Sigmoid colon (tissue), 7 donors: ENCODE results near the gene HCN3. TPM values are rescaled to one million over a fixed set of nuclear protein-coding genes. Genes with fewer than 3 reads are reported as not detected.

Source experiments
- DNase-seq: peaks from one replicate; pipeline ENCODE4 v3.0.0-alpha.2; 2019
- H3K27ac ChIP-seq, 4 donors: fragments of 200-600 bp; sonication (generic); one replicate each; pipeline ENCODE4 v1.5.1; 2016 to 2019; ENCODE audit warnings: mild to moderate bottlenecking in 1 of 4
- H3K27me3 ChIP-seq, 3 donors: fragments of 200-600 bp; sonication (generic); one replicate each; pipeline ENCODE4 v1.5.1; 2019; ENCODE audit warnings: mild to moderate bottlenecking in 1 of 3
- H3K36me3 ChIP-seq, 4 donors: fragments of 200-600 bp; sonication (generic); one replicate each; pipeline ENCODE4 v1.5.1; 2016 to 2019
- H3K4me1 ChIP-seq, 4 donors: fragments of 200-600 bp; sonication (generic); one replicate each; pipeline ENCODE4 v1.5.1; 2017 to 2019
- H3K4me3 ChIP-seq, 4 donors: fragments of 200-600 bp; sonication (generic); one replicate each; pipeline ENCODE4 v1.5.1; 2017 to 2019; ENCODE audit warnings: mild to moderate bottlenecking in 2 of 4, moderate library complexity in 1 of 4
- H3K9me3 ChIP-seq, 4 donors: fragments of 200-600 bp in 3 of 4; sonication (generic) in 3 of 4; one replicate each; pipeline versions ENCODE4 v1.5.1 to v1.6.1; 2013 to 2019
- EP300 ChIP-seq, 4 donors: sonication (generic); formaldehyde crosslinking; IDR thresholded peaks; one replicate each; pipeline ENCODE4 v1.6.1; 2017; ENCODE audit warnings: antibody characterized with exemption in 4 of 4
- POLR2A ChIP-seq, 2 donors: fragments of 450-650 bp; IDR thresholded peaks; one replicate each; pipeline ENCODE4 v1.6.1; 2016; ENCODE audit warnings: antibody characterized with exemption in 2 of 2, mild to moderate bottlenecking in 2 of 2, moderate library complexity in 2 of 2
- POLR2AphosphoS5 ChIP-seq, 4 donors: sonication (generic); formaldehyde crosslinking; IDR thresholded peaks; one replicate each; pipeline ENCODE4 v1.6.1; 2017; ENCODE audit warnings: antibody characterized with exemption in 4 of 4
- WGBS, 2 donors: extraction: QIAGEN DNeasy Blood & Tissue Kit; methylation state at CpG; one replicate each; pipeline ENCODE4 v1.1.7; 2013; 5-methylcytosine and 5-hydroxymethylcytosine counted together
- intact Hi-C: fragments of 100-400 bp; cut with DNase I; formaldehyde crosslinking; loops from one replicate; pipeline ENCODE4 v1.15.1; 2023
- polyA plus RNA-seq, 3 donors: library from polyadenylated mRNA; stranded (reverse); fragments of 200-250 nt; gene quantifications; one replicate each; pipeline ENCODE4 v1.2.3, GENCODE V29; 2013
- total RNA-seq, 4 donors: library from RNA; depleted of rRNA; stranded (reverse); fragments of >200 nt; gene quantifications; one replicate each; pipeline ENCODE4 v1.1.0, GENCODE V29; 2016
- TF ChIP-seq, protein P1 (sequence below), 4 experiments: fragments of 450-650 bp in 3 of 4; fragments of 200-600 bp in 1 of 4; IDR thresholded peaks; one replicate each; pipeline ENCODE4 v1.5.1; 2016 to 2019; ENCODE audit warnings: antibody characterized with exemption in 4 of 4, mild to moderate bottlenecking in 3 of 4, moderate library complexity in 2 of 4
- donor health status: healthy with polysubstance abuse.
- donor health status: Bipolar disorder and iron deficiency.
- donor health status: healthy.

The HCN3 gene
- total and polyA plus RNA-seq, 7 donors = 0.69 to 8.6 (median 2.1) TPM

DNA sequence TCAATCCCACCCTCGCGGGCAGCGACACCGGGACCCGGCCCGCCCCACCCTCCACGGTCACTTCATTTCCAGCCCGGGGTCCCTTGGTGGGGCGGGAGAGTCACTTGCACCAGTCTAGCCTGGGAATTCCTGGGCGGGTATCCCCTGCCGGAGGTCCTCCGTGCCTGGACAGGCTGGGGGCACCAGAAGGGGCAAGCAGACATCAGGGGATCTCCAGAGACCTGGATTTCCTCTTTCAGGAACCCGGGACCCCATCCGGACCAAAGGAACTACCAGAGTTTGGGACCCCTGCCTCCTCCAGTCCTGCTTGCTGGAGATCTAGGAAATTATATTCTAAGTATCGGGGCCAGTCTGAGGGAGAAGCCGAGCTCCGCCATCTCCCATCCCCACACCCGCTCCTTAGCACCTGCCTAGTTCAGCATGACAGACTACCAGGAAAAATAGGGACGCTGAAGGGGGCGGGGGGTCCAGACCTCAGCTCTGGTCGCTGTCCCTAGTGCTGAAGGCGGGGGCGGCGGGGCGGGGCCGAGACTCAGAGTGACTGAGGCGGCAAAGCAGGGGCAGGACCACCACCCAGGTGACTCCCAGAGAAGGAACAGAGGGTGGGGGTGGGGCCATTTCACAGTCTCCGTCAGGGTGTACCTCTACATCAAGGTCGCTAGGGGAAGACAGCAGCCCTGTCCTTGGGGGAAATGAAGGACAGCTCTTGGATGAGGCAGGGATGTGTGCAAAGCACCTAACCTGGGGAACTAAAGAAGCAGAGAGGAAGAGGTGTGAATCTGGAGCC lies 832 bp downstream of the HCN3 start:
- intact Hi-C loops = loop anchor here (1.0 to 5.0 kb wide), 3 partner anchors 29 to 314 kb away; no protein-coding TSS in a partner anchor
- peak; percentile 76 for DNase-seq

DNA sequence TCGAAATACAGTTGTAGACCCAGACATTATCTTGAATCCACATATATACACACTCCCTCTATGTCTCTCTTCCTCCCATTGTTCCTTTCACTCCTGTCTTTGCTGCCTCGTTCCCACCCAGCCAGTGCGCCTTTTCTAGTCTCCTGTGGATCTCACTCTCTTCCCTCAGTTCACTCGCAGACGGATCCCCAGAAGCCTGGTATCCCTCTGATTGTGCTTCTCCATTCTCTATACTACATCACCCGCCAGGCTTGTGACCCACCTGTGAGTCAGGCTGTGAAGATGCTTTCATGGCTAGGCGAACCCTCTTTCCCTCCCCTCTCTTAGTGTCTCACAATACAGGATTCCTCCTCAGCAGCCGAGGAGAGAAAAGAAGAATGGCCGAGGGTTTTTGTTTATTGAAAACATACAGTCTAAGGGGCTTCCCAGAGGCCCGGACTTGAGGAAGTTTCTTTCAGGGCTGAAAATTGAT lies 1.5 kb downstream of the HCN3 start:
- Histone ChIP-seq H3K4me1 (peaks cover 0 to 23% (median 18%) of the 10 kb centered on the region in 4 donors), H3K4me3 (no peak overlapping the region), H3K36me3 (no peaks in the 10 kb centered on the region), H3K27ac (no peak overlapping the region), H3K27me3 (no peaks in the 10 kb centered on the region), H3K9me3 (no peaks in the 10 kb centered on the region)
- TF ChIP-seq EP300 (IDR thresholded peaks at IDR 0.05) (no peak), POLR2AphosphoS5 (IDR thresholded peaks at IDR 0.05) (no peak), POLR2A (IDR thresholded peaks at IDR 0.05) (no peak)
- TF ChIP-seq, protein P1, sequence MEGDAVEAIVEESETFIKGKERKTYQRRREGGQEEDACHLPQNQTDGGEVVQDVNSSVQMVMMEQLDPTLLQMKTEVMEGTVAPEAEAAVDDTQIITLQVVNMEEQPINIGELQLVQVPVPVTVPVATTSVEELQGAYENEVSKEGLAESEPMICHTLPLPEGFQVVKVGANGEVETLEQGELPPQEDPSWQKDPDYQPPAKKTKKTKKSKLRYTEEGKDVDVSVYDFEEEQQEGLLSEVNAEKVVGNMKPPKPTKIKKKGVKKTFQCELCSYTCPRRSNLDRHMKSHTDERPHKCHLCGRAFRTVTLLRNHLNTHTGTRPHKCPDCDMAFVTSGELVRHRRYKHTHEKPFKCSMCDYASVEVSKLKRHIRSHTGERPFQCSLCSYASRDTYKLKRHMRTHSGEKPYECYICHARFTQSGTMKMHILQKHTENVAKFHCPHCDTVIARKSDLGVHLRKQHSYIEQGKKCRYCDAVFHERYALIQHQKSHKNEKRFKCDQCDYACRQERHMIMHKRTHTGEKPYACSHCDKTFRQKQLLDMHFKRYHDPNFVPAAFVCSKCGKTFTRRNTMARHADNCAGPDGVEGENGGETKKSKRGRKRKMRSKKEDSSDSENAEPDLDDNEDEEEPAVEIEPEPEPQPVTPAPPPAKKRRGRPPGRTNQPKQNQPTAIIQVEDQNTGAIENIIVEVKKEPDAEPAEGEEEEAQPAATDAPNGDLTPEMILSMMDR (IDR thresholded peaks at IDR 0.05) = no peak
- DNase-seq = no peak
- intact Hi-C loops = loop anchor here (2.0 to 5.0 kb wide), 2 partner anchors 28 to 314 kb away; no protein-coding TSS in a partner anchor
- 64 to 70% methylated on average over 10 of the region's 10 CpGs for WGBS, 2 donors

More for the DNA sequence above, 832 bp downstream of the HCN3 start:
- Histone ChIP-seq H3K36me3 (no peaks in the 10 kb centered on the region), H3K27ac (peak overlapping the region; percentile 70 to 79 (median 77)), H3K27me3 (no peaks in the 10 kb centered on the region), H3K9me3 (no peaks in the 10 kb centered on the region), H3K4me1 (peaks cover 0 to 25% (median 18%) of the 10 kb centered on the region in 4 donors), H3K4me3 (peak overlapping the region; percentile 55 to 86 (median 68))
- WGBS, 2 donors = 1% methylated on average over 29 of the region's 29 CpGs
- no peak for TF ChIP-seq EP300 (IDR thresholded peaks at IDR 0.05)
- TF ChIP-seq, protein P1 (IDR thresholded peaks at IDR 0.05) = peak in 2 of 4 experiments; percentile 19 to 30

DNA sequence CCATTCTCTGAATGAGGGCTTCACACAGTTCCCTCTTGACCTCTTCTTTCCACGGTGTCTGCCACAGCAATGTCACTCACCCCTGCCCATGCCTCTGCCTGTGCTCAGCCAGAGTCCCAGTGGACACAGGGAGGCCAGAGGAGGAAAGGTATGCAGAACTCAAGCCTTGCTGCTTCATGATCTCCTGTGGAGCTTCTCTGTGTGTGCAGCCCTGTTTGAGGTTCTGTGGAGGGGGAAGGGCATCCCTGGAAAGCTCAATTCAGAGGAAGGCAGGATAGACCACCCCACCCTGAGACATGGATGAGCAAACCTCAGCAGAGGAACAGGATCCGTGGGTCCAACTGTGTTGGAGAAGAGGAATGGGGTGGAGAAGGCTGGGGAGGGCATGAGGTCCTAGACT lies 2.0 kb downstream of the HCN3 start:
- no peak for DNase-seq
- 87 to 93% methylated on average over 2 of the region's 2 CpGs for WGBS, 2 donors
- Histone ChIP-seq H3K4me3 (no peak overlapping the region), H3K4me1 (peaks cover 0 to 22% (median 18%) of the 10 kb centered on the region in 4 donors), H3K9me3 (no peaks in the 10 kb centered on the region), H3K36me3 (no peaks in the 10 kb centered on the region), H3K27ac (no peak overlapping the region), H3K27me3 (no peaks in the 10 kb centered on the region)
- intact Hi-C loops = loop anchor here (2.0 to 5.0 kb wide), 2 partner anchors 28 to 313 kb away; no protein-coding TSS in a partner anchor
- TF ChIP-seq, protein P1 (IDR thresholded peaks at IDR 0.05) = no peak
- TF ChIP-seq POLR2A (IDR thresholded peaks at IDR 0.05) (no peak), EP300 (IDR thresholded peaks at IDR 0.05) (no peak), POLR2AphosphoS5 (IDR thresholded peaks at IDR 0.05) (no peak)

DNA sequence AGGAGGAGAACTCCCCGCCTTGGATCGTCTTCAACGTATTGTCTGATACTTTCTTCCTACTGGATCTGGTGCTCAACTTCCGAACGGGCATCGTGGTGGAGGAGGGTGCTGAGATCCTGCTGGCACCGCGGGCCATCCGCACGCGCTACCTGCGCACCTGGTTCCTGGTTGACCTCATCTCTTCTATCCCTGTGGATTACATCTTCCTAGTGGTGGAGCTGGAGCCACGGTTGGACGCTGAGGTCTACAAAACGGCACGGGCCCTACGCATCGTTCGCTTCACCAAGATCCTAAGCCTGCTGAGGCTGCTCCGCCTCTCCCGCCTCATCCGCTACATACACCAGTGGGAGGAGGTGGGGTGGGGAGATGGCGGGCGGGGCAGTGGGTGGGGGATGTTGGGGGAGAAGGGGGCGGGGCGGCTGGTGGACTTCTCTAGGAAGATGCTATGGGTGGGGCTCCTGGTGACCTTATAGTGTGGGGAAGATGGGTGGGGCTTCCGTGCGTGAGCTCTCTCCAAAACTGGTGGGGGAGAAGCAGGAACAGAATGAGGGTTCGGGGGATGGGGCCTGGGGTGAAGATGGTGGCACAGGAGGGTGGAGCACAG lies 5.3 kb downstream of the HCN3 start:
- 96 to 97% methylated on average over 29 of the region's 29 CpGs for WGBS, 2 donors
- intact Hi-C loops = no loop called here
- Histone ChIP-seq H3K27me3 (no peaks in the 10 kb centered on the region), H3K27ac (no peak overlapping the region), H3K9me3 (no peaks in the 10 kb centered on the region), H3K4me3 (no peak overlapping the region), H3K4me1 (peaks cover 0 to 13% (median 10%) of the 10 kb centered on the region in 4 donors), H3K36me3 (no peaks in the 10 kb centered on the region)
- no peak for DNase-seq
- no peak for TF ChIP-seq POLR2AphosphoS5 (IDR thresholded peaks at IDR 0.05)
- TF ChIP-seq, protein P1 (IDR thresholded peaks at IDR 0.05) = no peak
- no peak for TF ChIP-seq POLR2A (IDR thresholded peaks at IDR 0.05)
- no peak for TF ChIP-seq EP300 (IDR thresholded peaks at IDR 0.05)
